Aorta (tissue), 5 donors: ENCODE data around the gene FRS3. TPM values are rescaled to one million over a fixed set of nuclear protein-coding genes. Genes with fewer than 3 reads are reported as not detected.

Experiments used
- ATAC-seq: fragments of 200-7000 bp; cut with Tn5 transposase; one replicate; pipeline ENCODE4 v1.9.1; 2022; ENCODE audit warnings: moderate library complexity; ENCODE audit not compliant: low FRiP score
- DNase-seq, 2 donors: peaks; one replicate each; pipeline ENCODE4 v3.0.0-alpha.2; 2020
- H3K27ac ChIP-seq, 2 donors: one replicate each; pipeline ENCODE4 v1.5.1; 2013; ENCODE audit warnings: low read length in 2 of 2, mild to moderate bottlenecking in 2 of 2, moderate library complexity in 2 of 2, control low read depth in 1 of 2, inconsistent platforms in 1 of 2, low read depth in 1 of 2
- H3K27me3 ChIP-seq, 2 donors: one replicate each; pipeline ENCODE4 v1.6.1; 2013; ENCODE audit warnings: control low read depth in 1 of 2, low read length in 1 of 2, mild to moderate bottlenecking in 1 of 2, moderate library complexity in 1 of 2; ENCODE audit not compliant: insufficient read depth in 2 of 2, control insufficient read depth in 1 of 2
- H3K36me3 ChIP-seq, 2 donors: one replicate each; pipeline ENCODE4 v1.6.1; 2013; ENCODE audit warnings: control low read depth in 1 of 2, low read length in 1 of 2, mild to moderate bottlenecking in 1 of 2; ENCODE audit not compliant: insufficient read depth in 2 of 2, control insufficient read depth in 1 of 2
- H3K4me1 ChIP-seq, 2 donors: one replicate each; pipeline ENCODE4 v1.6.1; 2013; ENCODE audit warnings: low read length in 2 of 2, control low read depth in 1 of 2, mild to moderate bottlenecking in 1 of 2, moderate library complexity in 1 of 2; ENCODE audit not compliant: insufficient read depth in 2 of 2, control insufficient read depth in 1 of 2
- H3K4me3 ChIP-seq, 2 donors: one replicate each; pipeline ENCODE4 v1.5.1; 2013; ENCODE audit warnings: low read length in 2 of 2, control low read depth in 1 of 2, mild to moderate bottlenecking in 1 of 2
- H3K9me3 ChIP-seq: one replicate; pipeline ENCODE4 v1.6.1; 2013; ENCODE audit warnings: mild to moderate bottlenecking, low read length; ENCODE audit not compliant: control insufficient read depth
- WGBS, 2 donors: extraction: QIAGEN DNeasy Blood & Tissue Kit; methylation state at CpG; one replicate each; pipeline ENCODE4 v1.1.7; 2013; 5-methylcytosine and 5-hydroxymethylcytosine counted together
- intact Hi-C, 2 donors: fragments of 100-400 bp; cut with DNase I; formaldehyde crosslinking; loops; one replicate each; pipeline versions ENCODE4 v1.14.2 to v1.15.0; 2022
- long read RNA-seq, 2 donors: library from polyadenylated mRNA; unstranded; transcript quantifications; one replicate each; pipeline ENCODE4 v2.0.0, GENCODE V29; 2020 to 2021
- polyA plus RNA-seq, 2 donors: library from polyadenylated mRNA; stranded (reverse); fragments of 200-250 nt; gene quantifications; one replicate each; pipeline ENCODE4 v1.2.3, GENCODE V29; 2013
- total RNA-seq, 2 donors: library from RNA; stranded (reverse); fragmentation: NEBNext Ultra II Directional; extraction: Animal tissue kit (Norgen Biotek cat#: 25700); gene quantifications; one replicate each; pipeline ENCODE4 v1.2.1, GENCODE V29; 2021
- donor health status: healthy with polysubstance abuse.
- donor health status: Bipolar disorder and iron deficiency.
- donor health status: DM: no; HTN: no; CAD: no.
- donor health status: DM: no; HTN: no; CAD: no.
- donor health status: DM: yes; HTN: yes; CAD: no.

Gene FRS3
- 1 to 10 TPM; 3.7 to 5.4 TPM for total RNA-seq
- polyA plus RNA-seq, result 10 to 100 TPM in 1 of 2 donors, 1 to 10 TPM in 1; 1.0 to 16.2 TPM
- long read RNA-seq, donor 1, partial matches to known transcripts, result 0 of 6 reads
- long read RNA-seq, donor 1, other reads (novel, unspliced or antisense), result 6 of 6 reads
- long read RNA-seq, donor 2, partial matches to known transcripts, result 0 of 4 reads
- long read RNA-seq, donor 2, other reads (novel, unspliced or antisense), result 3 of 4 reads

- peaks cover 0 to 2% of the 10 kb centered on the region in 2 donors for H3K36me3 ChIP-seq
- peak within 1 kb of the TSS in 1 of 2 donors; percentile 62 for H3K27ac ChIP-seq
- ATAC-seq, result peak; percentile 98
- intact Hi-C loops, result loop anchor here (2.0 to 10.0 kb wide), 7 partner anchors 45 to 785 kb away; partner anchors contain the start of genes TFEB (in 1 of the 2), UBR2 (in 1 of the 2) and USP49 (in 1 of the 2)
- 0% methylated on average over 46 to 73 of the region's 73 CpGs for WGBS, 2 donors
- no peaks in the 10 kb centered on the region for H3K4me1 ChIP-seq
- no peaks in the 10 kb centered on the region for H3K9me3 ChIP-seq
- DNase-seq, result peak; percentile 99 to 100
- peak within 1 kb of the TSS; percentile 71 to 85 for H3K4me3 ChIP-seq
- no peaks in the 10 kb centered on the region for H3K27me3 ChIP-seq
Observed at GRCh38 chr6:41779788-41780550, at the start of gene FRS3. Gene FRS3 (minus strand): TSS chr6:41779900. CDS start chr6:41776987, 2,913 bp downstream.

GRCh38 chr6:41826343-41827022 is 46.8 kb upstream of the FRS3 start:
- Histone ChIP-seq H3K4me3 (no peak overlapping the region), H3K27me3 (no peaks in the 10 kb centered on the region), H3K27ac (no peak overlapping the region), H3K4me1 (no peaks in the 10 kb centered on the region), H3K9me3 (no peaks in the 10 kb centered on the region), H3K36me3 (peaks cover 0 to 2% of the 10 kb centered on the region in 2 donors)
- DNase-seq, result no peak
- intact Hi-C loops, result no loop called here
- ATAC-seq, result no peak
- 97 to 98% methylated on average over 2 of the region's 2 CpGs for WGBS, 2 donors

GRCh38 chr6:41824571-41825569 is 45.2 kb upstream of the FRS3 start:
- intact Hi-C loops, result no loop called here
- no peaks in the 10 kb centered on the region for H3K4me1 ChIP-seq

GRCh38 chr6:41823178-41823577 is 43.5 kb upstream of the FRS3 start:
- Histone ChIP-seq H3K27me3 (no peaks in the 10 kb centered on the region), H3K9me3 (no peaks in the 10 kb centered on the region), H3K4me1 (no peaks in the 10 kb centered on the region), H3K27ac (no peak overlapping the region), H3K36me3 (peaks cover 0 to 2% of the 10 kb centered on the region in 2 donors), H3K4me3 (no peak overlapping the region)
- intact Hi-C loops, result no loop called here
- 92 to 95% methylated on average over 1 of the region's 1 CpG for WGBS, 2 donors
- no peak for DNase-seq
- no peak for ATAC-seq

More at GRCh38 chr6:41824571-41825569, 45.2 kb upstream of the FRS3 start:
- ATAC-seq, result no peak
- Histone ChIP-seq H3K9me3 (no peaks in the 10 kb centered on the region), H3K27ac (no peak overlapping the region), H3K4me3 (no peak overlapping the region), H3K27me3 (no peaks in the 10 kb centered on the region), H3K36me3 (peaks cover 0 to 2% of the 10 kb centered on the region in 2 donors)
- DNase-seq, result no peak
- 87% methylated on average over 13 of the region's 13 CpGs for WGBS, 2 donors

- no peaks in the 10 kb centered on the region for H3K27me3 ChIP-seq
- H3K36me3 ChIP-seq, result peaks cover 0 to 2% of the 10 kb centered on the region in 2 donors
- no peak for ATAC-seq
- DNase-seq, result no peak
- H3K9me3 ChIP-seq, result no peaks in the 10 kb centered on the region
- no peak overlapping the region for H3K4me3 ChIP-seq
- intact Hi-C loops, result no loop called here
- no peaks in the 10 kb centered on the region for H3K4me1 ChIP-seq
- 97 to 98% methylated on average over 1 of the region's 1 CpG for WGBS, 2 donors
- H3K27ac ChIP-seq, result no peak overlapping the region
Observed at GRCh38 chr6:41822021-41822420, 42.3 kb upstream of the FRS3 start.

GRCh38 chr6:41821266-41821665 is 41.6 kb upstream of the FRS3 start:
- Histone ChIP-seq H3K4me1 (no peaks in the 10 kb centered on the region), H3K27me3 (no peaks in the 10 kb centered on the region), H3K27ac (no peak overlapping the region), H3K9me3 (no peaks in the 10 kb centered on the region), H3K36me3 (peaks cover 0 to 2% of the 10 kb centered on the region in 2 donors), H3K4me3 (no peak overlapping the region)
- ATAC-seq (no peak), DNase-seq (no peak)
- 95 to 98% methylated on average over 4 of the region's 4 CpGs for WGBS, 2 donors
- intact Hi-C loops, result no loop called here

GRCh38 chr6:41818271-41819054 is 38.8 kb upstream of the FRS3 start:
- H3K4me3 ChIP-seq, result no peak overlapping the region
- no peak for DNase-seq
- no peak overlapping the region for H3K27ac ChIP-seq
- 78 to 83% methylated on average over 4 of the region's 4 CpGs for WGBS, 2 donors
- intact Hi-C loops, result no loop called here
- no peaks in the 10 kb centered on the region for H3K4me1 ChIP-seq
- H3K9me3 ChIP-seq, result no peaks in the 10 kb centered on the region
- no peak for ATAC-seq
- H3K27me3 ChIP-seq, result no peaks in the 10 kb centered on the region
- H3K36me3 ChIP-seq, result no peaks in the 10 kb centered on the region
